ENCODE measurements around the gene KCNC1. TPM values are rescaled to one million over a fixed set of nuclear protein-coding genes. Genes with fewer than 3 reads are reported as not detected.

Gene KCNC1
- total RNA-seq, 2 donors from 2014 or later: not detected

DNA sequence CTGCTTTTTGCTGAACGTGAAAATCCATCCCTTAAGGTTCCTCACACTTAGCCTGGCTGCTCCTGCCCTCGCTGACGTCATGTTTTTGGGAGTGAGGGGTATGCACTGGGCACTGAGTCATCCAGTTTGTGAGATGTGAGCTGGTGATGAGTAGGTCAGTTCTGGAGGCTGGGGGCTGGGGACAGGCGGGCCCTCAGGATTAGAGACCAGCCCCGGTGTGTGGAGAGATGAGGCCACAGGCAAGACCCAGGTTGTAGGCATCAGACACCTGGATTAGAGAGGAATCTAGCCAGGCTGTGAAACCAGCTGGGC, 9.2 kb downstream of the KCNC1 start:
- Histone ChIP-seq H3K9me3 (no peaks in the 10 kb centered on the region), H3K4me3 (no peak overlapping the region), H3K36me3 (no peaks in the 10 kb centered on the region), H3K4me1 (ENCODE audit: control insufficient read depth in 1 of 2, low read depth in 2 of 2) (no peaks in the 10 kb centered on the region), H3K27ac (no peak overlapping the region), H3K27me3 (replicated peaks; ENCODE audit: insufficient read depth) (no peaks in the 10 kb centered on the region)
- DNase-seq (ENCODE audit: low spot score) (no peak), ATAC-seq (ENCODE audit: insufficient number of reproducible peaks, low FRiP score, low read depth) (no peak)
- TF ChIP-seq, protein P1, sequence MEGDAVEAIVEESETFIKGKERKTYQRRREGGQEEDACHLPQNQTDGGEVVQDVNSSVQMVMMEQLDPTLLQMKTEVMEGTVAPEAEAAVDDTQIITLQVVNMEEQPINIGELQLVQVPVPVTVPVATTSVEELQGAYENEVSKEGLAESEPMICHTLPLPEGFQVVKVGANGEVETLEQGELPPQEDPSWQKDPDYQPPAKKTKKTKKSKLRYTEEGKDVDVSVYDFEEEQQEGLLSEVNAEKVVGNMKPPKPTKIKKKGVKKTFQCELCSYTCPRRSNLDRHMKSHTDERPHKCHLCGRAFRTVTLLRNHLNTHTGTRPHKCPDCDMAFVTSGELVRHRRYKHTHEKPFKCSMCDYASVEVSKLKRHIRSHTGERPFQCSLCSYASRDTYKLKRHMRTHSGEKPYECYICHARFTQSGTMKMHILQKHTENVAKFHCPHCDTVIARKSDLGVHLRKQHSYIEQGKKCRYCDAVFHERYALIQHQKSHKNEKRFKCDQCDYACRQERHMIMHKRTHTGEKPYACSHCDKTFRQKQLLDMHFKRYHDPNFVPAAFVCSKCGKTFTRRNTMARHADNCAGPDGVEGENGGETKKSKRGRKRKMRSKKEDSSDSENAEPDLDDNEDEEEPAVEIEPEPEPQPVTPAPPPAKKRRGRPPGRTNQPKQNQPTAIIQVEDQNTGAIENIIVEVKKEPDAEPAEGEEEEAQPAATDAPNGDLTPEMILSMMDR (IDR thresholded peaks at IDR 0.05): no peak

DNA sequence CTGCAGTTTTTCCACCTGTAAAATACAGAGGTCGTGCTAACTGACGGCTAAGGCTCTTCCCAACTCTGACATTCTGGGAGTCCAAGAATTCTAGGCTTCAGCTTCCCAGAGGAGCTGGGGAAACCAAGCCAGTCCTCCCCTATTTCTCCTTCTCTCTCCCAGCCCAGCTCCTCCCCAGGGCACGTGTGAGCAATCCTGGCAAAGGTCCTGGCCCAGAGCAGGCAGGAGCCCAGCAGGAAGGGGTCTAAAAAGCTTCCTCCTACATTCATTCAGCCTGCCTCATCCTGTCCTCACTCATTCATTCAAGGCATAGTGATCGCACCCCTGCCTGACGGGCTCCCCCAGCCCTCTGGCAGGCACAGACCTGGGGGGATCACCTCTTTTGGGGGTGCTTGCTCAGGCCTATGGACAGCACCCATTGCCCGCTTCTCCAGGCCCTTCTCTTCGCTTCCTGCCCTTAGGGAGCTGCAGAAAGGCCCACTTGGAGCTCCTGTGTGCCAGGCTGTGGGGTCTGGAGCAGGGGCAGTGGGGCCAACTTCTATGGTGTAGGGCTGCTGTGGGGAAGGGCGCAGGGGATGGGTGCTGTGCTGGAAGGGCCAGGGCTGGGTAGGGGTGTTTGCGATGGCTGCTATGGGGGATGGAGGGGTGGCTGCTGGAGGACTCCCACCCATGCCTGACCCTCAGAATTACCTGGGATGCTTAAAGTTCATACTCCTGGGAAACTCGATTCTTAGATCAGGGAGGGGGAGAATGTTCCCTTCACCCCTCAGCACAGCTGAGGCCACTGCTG, 9.8 kb downstream of the KCNC1 start:
- Histone ChIP-seq H3K27ac (no peak overlapping the region), H3K9me3 (no peaks in the 10 kb centered on the region), H3K27me3 (replicated peaks; ENCODE audit: insufficient read depth) (no peaks in the 10 kb centered on the region), H3K4me1 (ENCODE audit: control insufficient read depth in 1 of 2, low read depth in 2 of 2) (no peaks in the 10 kb centered on the region), H3K4me3 (no peak overlapping the region), H3K36me3 (no peaks in the 10 kb centered on the region)
- TF ChIP-seq, protein P1 (IDR thresholded peaks at IDR 0.05): no peak
- DNase-seq (ENCODE audit: low spot score) (no peak), ATAC-seq (ENCODE audit: insufficient number of reproducible peaks, low FRiP score, low read depth) (no peak)

DNA sequence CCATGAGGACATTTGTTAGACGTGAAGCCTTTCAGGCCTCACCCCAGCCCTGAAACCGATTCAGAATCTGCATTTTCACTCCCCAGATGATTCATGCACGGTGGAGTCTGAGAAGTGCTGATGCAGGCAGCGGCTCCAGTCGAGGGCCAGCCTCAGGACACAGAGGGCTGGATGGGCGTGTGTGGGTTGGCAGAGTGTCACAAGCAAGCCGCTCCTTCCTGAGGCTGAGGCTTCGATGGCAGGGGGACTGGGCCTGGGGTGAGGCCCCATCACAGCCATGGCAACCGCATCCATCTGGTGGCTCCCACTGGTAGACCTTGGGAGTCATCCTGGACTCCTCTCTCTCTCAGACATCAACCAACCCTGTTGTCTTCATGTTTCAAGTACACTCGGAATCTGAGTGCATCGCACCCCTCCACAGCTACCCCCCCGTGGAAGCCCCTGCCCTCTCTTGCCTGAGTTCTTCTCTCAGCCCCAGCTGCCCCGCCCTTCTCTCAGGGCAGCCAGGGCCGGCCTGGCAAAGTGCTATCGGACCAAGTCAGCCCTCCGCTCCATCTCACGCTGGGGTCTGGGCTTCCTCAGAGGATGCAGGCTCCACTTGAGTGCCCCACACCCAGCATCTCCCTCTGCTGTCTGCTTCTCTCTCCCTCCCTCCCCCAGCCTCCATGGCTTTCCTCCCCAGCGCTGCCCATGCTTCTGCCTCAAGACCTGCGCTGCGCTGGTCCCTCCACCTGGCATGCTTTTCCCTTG, 10.6 kb downstream of the KCNC1 start:
- Histone ChIP-seq H3K4me1 (ENCODE audit: control insufficient read depth in 1 of 2, low read depth in 2 of 2) (no peaks in the 10 kb centered on the region), H3K27me3 (replicated peaks; ENCODE audit: insufficient read depth) (no peaks in the 10 kb centered on the region), H3K36me3 (no peaks in the 10 kb centered on the region), H3K27ac (no peak overlapping the region), H3K9me3 (no peaks in the 10 kb centered on the region), H3K4me3 (no peak overlapping the region)
- DNase-seq (ENCODE audit: low spot score) (no peak), ATAC-seq (ENCODE audit: insufficient number of reproducible peaks, low FRiP score, low read depth) (no peak)
- TF ChIP-seq, protein P1 (IDR thresholded peaks at IDR 0.05): no peak

DNA sequence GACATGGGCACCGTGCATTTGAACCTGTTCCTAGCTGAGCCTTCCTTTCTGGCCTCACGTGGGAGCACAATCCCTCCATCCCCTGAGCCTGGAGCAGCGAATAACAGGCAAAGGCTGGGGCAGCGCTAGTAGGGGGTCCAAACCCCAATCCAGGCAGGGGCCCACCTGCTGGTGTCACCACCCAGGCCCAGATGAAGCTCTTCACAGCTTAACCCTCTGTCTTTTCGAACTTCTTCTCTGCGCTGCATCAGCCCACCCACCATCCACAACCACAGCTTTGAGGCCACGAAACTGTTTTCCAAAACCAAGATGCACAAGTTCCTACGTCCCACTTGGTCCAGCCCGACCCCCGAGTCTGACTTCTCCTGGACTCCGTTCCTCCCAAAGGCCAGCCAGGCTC, 11.5 kb downstream of the KCNC1 start:
- H3K36me3 ChIP-seq: no peaks in the 10 kb centered on the region
- H3K9me3 ChIP-seq: no peaks in the 10 kb centered on the region
- TF ChIP-seq, protein P1 (IDR thresholded peaks at IDR 0.05): no peak
- DNase-seq (ENCODE audit: low spot score) (no peak), ATAC-seq (ENCODE audit: insufficient number of reproducible peaks, low FRiP score, low read depth) (no peak)
- H3K4me1 ChIP-seq (ENCODE audit: control insufficient read depth in 1 of 2, low read depth in 2 of 2): no peaks in the 10 kb centered on the region
- H3K4me3 ChIP-seq: no peak overlapping the region
- no peak overlapping the region for H3K27ac ChIP-seq
- no peaks in the 10 kb centered on the region for H3K27me3 ChIP-seq (replicated peaks; ENCODE audit: insufficient read depth)

DNA sequence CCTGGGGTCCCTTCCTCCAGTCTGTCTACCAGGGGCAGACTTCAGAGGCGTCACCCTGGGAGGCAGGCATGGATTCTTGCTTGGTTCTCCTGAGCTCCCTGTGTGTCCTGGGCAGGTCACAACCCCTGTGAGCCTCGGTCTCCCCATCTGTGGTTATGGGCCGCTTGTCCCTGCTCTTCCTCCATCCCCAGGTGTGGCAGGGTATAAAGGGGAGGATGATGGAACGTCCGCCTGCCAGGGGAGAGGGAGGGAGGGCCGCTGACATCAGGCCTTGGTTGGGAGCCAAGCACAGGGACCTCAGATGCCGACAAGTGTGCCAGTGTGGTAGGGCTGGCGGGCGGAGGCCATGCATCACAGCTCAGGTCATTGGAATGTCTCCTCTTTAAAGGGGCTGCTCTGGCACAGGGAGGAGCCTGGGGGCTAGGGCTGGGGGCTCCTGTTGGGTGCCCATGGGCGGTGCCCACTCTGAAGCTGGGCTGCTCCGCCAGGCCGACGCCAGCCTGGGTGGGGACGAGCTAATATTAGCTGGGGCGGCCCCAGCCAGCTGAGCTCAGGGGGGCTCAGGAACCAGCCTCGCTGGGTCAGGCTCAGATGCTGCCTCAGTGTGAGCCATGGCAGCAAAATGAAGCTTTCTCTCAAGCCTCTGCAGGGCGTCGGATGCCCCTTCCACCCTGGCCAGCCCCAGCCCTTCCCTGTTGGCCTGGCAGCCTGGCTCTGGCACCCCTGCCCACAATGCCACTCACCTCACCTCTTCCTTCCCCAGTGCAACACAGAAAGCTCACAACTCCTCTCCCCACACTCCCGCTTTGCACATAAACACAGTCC, 12.8 kb downstream of the KCNC1 start:
- Histone ChIP-seq H3K9me3 (no peaks in the 10 kb centered on the region), H3K27ac (no peak overlapping the region)
- no peak for DNase-seq (ENCODE audit: low spot score)

More for the DNA sequence above, 12.8 kb downstream of the KCNC1 start:
- no peak overlapping the region for H3K4me3 ChIP-seq
- no peaks in the 10 kb centered on the region for H3K27me3 ChIP-seq (replicated peaks; ENCODE audit: insufficient read depth)
- no peak for ATAC-seq (ENCODE audit: insufficient number of reproducible peaks, low FRiP score, low read depth)
- TF ChIP-seq, protein P1 (IDR thresholded peaks at IDR 0.05): no peak
- no peaks in the 10 kb centered on the region for H3K36me3 ChIP-seq
- H3K4me1 ChIP-seq (ENCODE audit: control insufficient read depth in 1 of 2, low read depth in 2 of 2): no peaks in the 10 kb centered on the region

Data from thoracic aorta (tissue), 2 donors.